HG02678 (cell line): ENCODE data around the gene GMCL2.
A peak's percentile ranks its signal among the peaks of the same experiment; 100 is the strongest.

Experiments
- ATAC-seq: cut with Tn5 transposase; IDR thresholded peaks from one replicate; pipeline ENCODE4 v1.9.1; 2021; ENCODE audit warnings: mild to moderate bottlenecking, moderate library complexity; ENCODE audit not compliant: unreplicated experiment

Gene GMCL2

DNA sequence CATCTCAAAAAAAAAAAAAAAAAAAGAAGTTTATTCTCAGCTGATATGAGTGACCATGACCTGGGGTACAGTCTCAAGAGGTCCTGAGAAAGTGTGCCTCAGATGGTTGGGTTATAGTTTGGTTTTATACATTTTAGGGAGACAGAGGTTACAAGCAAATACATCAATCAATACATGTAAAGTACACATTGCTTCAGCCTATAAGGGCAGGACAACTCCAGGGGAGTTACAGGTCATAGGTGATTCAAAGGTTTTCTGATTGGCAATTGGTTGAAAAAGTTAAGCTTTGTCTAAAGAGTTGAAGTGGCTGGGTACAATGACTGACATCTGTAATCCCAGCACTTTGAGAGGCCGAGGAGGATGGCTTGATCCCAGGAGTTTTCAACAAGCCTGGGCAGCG lies 2.3 kb upstream of the GMCL2 start:
- ATAC-seq, result no peak

DNA sequence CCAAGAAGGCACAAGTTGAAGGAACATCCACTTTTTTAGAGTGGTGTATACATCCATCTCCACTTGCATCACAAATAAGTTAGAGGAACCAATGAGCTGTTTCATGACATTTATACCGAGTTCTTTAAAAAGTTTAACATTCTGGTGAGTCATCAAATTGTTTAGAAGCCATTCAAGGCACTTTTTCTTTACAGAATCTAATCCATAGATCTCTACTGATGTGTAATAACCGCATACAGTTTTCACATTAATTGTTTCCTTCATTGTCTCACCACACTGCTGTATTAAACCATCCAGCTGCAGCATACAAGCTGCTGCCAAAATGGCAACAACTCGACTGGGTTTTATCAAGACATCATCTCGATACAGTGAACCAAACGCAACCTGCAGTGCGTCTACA lies 744 bp downstream of the GMCL2 start:
- no peak for ATAC-seq

DNA sequence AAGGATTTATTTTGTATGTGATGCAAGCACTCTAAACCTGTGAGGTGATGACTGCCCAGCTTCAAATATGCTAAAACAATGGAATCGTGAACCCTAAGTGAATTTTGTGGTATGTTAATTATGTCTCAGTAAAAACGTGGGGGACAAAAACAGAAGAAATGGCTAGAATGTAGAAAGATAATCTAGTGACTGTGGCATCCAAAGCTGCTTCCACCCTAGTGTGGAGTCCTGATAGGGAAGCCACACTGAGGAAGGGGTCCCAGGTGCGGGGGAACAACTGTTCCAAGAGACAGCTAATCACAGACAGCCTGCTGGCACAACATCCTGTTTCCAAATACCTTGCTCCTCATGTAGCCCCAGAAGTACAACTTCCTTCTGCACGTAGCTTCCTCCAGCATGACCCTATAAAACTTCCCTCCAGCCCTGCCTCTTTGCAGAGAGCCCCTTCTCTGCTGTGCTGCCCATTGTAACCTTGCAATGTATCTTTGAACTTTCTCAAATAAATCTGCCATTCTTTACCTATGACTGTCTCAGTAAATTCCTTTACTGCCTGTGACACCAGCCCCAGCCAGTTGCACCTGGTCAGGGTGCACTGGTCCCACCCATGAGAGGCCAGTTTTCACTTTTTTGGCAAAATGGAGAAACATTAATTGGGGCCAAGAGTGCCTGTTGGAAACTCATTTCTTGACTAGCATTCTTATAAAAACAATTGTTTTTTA lies 4.9 kb downstream of the GMCL2 start:
- no peak for ATAC-seq

DNA sequence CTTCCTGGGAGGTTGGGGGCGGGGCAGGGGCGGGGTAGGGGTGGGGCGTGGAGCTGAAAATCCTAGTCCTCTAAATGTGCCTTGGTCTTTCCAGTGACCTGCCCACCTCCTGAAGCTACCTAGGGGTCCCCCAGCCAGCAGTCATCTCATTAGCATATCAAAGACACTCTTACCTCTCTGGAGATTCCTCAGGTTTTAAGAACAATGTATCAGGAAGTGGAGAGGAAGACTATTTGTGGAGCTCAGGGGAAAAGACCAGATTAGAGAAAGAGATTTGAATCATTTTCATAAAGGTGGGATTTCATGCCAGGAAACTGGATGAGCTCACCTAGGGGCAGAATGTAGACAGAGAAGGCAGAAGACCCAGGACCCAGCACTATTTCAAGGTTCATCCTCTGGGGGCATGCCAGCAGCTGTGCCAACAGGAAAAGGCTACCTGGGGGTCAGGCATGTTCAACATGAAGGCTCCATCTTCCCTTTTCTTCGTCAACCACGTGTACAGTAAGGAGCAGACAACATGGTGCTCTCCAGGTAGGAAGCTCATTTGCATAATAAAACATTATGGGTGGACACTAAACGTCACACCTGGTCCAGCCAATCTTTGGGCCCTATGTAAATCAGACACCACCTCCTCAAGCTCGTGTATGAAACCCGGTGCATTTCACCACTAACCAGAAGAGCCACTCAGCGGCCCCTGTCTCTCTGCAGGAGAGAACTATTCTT lies 6.9 kb downstream of the GMCL2 start:
- no peak for ATAC-seq

DNA sequence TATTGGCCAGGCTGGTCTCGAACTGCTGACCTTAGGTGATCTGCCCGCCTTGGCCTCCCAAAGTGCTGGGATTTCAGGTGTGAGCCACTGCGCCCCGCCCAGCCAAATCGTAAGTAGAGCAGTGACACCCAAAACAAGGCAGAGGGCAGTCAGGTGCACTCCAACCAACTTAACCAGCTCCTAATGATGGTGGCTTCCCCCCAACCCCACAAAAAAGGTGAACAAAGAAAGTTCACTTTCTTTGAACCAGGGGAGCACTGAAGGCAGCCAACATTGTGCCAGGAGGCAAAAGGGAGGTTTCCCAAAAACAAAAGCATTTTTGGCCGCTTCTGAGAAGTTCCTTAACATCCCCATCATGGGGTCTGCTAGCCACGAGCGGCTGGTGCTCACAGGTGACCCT lies 9.6 kb downstream of the GMCL2 start:
- ATAC-seq, result no peak

DNA sequence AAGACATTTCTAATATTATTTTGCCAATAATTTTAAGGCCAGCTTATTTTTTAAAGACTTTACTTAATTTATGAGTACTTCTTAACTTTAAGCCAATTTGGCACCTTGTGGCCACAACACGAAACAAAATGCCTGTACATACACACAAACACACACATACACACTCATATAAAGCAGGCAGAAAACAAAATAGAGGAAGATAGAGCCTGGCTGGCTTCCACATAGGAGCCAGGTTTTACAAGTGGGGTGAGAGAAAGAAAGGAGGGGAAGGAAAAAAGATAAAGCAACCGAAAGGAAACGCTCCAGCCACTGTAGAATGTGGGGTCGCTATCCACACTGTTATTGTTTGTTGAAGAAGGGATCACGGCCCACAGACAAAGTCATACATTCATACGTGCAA lies 10.4 kb downstream of the GMCL2 start:
- no peak for ATAC-seq

DNA sequence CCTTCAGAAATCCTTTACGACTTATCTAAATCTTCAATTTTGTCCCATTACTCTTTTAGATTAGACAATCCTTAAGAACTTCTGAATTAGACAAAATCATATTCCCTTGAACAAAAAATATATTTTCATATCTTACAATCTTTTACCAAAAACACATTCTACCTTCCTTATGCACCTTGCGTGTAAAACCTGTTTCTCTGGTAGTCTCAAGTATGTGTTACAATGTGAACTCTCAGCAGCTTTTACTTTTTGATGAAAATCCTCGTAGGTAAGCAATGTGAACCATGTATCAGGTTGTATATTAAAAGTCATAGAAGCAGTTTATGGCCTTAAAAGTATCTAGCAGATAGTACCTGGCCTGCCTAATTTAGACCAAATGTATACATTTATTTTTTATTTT lies 12.7 kb downstream of the GMCL2 start:
- ATAC-seq, result no peak

DNA sequence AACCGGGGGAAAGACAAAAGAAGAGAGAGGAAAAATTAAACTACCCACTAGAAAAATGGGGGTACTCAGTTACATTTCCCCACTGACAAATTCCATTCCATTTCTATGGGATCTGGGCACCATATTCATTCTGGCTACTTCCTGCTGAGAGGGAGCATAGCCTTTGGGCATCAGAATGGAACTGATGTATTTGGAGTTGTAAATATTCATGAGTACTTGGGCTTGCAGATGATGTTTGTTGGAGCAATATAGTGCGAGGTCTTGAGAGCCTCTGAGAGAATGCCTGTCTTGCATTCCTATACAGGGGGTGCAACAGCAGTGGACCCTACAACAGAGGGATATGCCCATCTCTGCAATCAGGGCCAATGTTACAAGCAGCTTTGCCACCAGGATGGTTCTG lies 16.7 kb downstream of the GMCL2 start:
- no peak for ATAC-seq

DNA sequence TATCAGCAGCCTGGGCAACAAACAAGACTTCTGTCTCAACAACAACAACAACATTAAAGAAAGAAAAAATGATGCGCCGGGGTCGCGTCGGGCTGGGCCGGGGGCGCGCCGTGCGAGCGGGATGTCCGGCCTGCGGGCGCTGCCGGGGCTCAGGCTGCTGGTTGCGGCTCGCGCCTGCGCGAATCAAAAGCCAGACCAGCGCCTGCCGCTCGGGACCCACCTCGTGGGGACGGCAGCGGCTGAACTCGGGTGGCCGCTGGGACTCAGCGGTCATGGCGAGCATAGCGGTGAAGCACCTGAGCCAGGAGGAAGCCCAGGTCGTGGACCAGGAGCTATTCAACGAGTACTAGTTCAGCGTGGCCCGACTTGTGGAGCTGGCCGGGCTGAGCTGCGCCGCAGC lies 21.6 kb downstream of the GMCL2 start:
- no peak for ATAC-seq

DNA sequence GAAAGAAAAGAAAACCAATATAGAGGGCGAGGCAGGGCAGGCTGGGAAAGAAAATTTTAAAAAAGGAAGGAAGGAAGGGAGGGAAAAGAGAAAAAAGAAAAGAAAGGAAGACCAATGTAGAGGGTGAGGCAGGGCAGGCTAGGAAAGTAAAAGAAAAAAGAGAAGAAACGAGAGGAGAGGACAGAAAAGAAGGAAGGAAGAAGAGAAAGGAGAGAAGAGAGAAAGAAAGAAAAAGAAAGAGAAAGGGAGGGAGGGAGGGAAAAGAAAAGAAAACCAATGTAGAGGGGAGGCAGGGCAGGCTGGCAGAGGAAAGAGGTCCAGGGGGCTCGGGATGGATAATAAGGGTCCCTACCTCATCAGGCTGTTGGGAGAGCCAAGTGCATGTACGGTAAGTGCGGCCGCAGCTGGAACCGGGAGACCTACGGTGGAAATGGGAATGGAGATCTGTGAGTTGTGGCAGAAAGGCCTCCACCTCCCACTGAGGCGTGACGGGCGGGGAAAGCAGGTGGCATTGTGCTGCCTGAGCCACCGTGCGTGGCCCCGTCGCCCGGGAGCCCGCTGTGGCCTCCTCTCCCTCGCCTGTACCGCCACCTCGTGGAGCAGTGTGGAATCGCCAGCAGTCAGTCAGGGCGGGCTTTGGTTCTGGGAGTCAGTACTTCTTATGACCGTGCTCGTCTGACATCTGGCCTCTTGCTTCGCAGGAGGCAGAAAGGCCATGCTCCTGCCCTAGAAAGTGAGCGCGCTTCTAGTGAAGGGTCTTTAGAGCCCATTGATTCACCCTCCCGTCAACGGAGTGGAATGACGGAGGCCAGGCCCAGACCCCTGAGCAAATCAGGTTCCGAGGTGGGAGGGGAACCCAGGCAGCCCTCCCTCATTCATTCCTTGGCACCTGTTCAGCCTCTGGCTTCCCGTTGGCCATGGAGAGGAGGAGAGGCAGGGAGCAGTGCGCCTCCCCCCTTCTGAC lies 23.1 kb downstream of the GMCL2 start:
- peak; percentile 92 for ATAC-seq

DNA sequence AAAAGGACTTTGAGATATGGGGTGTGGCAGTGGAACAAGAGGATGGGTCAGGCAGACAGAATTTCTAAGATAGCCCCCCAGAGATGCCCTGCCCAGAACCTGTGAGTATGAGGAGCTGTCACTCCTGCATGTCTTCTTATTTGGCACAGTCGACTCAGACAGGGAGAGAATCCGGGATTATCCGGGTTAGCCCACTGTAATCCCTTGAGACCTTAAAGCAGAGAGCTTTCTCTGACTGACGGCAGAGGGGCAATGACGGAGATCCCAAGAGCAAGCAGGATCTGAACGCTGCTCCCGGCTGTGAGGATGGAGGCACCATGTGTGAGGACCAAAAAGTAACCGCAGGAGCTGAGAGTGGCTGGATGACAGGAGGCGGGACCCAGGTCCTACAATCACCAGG lies 24.7 kb downstream of the GMCL2 start:
- no peak for ATAC-seq

DNA sequence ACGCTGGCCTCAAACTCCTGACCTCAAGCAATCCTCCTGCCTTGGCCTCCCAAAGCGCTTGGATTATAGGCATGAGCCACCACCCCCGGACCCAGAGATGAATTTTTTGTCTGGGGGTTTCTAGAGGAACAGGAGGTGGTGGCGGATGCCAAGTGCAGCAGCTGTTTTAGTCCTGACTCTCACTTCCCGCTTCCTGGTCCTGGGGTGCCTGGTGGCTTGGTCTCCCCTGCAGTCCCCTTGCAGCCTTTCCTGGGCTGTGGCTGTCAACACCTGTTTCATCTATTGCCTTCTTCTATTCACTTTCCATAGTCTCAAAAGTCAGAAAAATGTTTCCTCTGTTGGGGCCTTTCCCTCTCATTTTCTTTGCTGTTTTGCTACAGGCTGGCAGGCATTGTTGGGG lies 27.0 kb downstream of the GMCL2 start:
- ATAC-seq, result no peak

DNA sequence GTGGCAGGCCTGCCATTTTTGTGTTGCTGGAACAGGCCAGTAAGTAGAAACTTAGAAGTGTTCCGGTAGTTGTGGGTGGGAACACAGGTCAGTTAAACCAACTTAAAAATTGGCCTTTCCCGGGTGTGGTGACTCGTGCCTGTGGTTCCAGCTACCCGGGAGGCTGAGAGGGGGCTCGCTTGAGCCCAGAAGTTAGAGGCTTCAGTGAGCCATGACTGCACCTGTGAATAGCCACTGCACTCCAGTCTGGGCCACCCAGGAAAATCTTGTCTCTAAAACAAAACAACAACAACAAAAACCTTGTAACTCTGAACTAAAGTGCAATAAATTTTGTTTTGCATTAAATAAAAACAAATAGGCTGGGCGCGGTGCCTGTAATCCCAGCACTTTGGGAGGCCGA lies 32.1 kb downstream of the GMCL2 start:
- ATAC-seq, result no peak

DNA sequence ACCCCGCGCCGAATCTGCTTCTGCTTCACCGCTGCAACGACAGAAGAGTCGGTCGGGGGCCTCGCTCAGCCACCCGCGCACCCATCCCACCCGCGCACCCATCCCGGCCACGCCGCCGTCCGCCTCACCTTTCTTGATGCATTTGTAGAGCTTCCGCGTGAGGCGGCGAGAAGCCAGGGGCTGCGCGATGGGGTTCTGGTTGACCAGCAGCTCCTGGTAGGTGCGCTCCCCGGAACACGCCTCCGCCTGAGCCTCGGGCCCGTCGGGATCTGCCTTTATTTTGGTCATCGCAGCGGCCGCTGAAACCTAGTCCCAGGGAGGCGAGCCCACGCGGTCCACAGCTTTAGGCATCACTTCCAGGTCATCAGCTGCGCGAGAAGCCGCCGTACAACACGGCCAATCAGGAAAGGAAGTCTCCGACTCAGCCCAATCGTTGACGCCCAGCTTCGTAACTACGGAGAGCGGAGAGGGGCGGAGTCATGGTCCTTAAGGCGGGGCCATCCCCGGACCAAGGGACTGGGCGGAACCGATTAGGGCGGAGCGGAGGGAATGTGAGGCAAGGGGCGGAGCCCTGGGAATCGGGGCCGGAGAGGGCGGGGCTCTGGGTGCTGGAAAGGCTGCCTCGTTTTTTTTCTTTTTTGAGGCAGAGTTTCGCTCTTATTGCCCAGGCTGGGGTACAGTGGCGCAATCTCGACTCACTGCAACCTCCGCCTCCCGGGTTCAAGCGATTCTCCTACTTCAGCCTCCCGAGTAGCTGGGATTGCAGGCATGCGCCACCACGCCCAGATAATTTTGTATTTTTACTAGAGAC lies 33.4 kb downstream of the GMCL2 start, which contains the start of gene NHP2:
NHP2 (minus strand) TSS at position 356 of the 811 bp plus-strand sequence; CDS start at position 288, 68 bp downstream.
- peak; percentile 98 for ATAC-seq

DNA sequence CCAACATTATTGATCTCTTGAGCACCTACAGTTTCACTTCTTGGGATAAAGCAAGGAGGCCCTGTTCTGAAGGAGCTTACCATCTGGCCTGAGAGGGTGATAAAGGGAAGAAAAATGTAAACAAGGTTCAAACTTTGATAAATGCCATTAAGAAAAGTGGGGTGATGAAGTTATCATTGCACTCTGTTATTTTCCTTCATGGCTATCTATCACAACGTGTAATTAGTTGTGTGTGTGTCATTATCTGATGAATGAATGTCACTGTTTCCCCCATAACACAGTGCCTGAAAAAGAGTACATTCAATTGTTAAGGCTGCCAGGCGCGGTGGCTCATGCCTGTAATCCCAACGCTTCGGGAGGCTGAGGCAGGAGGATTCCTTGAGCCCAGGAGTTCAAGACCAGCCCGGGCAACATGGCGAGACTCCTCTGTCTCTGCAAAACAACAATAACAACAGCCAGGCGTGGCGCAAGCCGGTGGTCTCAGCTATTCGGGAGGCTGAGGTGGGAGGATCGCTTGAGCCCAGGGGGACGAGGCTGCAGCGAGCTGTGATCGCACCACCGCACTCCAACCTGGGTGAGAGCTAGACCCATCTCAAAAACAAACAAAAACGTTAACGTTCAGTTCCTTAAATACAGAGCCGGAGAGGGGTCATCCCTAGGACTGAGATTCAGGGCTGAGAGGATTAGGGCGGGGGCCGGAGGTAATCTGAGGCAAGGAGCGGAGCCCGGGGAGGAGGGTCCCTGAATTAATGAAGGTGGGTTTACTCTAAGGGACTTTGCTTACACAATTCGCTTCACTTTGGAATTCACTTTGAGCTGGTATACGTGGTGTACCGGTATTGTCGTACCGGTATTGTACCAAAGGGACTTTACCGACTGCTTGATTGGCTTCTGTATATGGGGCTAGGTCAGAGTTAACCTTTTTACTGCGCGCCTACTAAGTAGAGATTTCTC lies 34.4 kb downstream of the GMCL2 start:
- no peak for ATAC-seq

DNA sequence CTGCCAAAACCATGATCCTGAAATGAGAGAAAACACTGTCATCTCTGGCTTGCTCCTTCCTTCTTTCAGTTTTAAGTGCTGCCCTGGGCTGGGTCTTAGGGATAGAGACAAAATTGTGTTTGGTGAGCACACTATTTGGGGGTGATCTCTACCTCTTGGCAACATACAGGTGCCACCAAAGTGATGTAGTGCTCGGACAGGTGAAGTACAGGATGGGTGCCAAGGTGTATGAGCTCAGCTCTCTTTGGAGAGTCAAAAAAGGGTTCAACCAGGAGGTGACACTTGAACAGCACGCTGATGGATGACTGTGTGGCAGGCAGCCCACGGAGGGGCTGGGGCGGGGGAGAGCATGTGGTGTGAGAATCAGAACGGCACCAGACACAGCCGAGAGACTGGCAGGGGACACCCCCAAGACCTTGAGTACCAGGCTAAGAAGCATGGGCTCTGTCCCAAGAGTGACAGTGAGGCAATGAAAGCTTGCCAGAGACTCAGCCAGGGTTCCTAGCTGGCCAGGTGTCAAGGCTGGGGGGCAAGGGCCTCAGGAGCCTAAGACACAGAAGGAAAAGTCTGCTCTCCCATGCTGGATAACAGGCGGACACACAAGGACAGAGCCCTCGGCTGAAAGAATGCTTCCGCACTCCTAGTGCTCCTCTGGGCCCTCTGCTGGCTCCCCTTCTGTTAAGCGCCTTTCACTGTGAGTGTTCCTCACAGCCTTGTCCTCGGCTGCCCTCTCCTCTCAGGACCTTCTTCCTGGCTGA lies 36.0 kb downstream of the GMCL2 start:
- no peak for ATAC-seq

DNA sequence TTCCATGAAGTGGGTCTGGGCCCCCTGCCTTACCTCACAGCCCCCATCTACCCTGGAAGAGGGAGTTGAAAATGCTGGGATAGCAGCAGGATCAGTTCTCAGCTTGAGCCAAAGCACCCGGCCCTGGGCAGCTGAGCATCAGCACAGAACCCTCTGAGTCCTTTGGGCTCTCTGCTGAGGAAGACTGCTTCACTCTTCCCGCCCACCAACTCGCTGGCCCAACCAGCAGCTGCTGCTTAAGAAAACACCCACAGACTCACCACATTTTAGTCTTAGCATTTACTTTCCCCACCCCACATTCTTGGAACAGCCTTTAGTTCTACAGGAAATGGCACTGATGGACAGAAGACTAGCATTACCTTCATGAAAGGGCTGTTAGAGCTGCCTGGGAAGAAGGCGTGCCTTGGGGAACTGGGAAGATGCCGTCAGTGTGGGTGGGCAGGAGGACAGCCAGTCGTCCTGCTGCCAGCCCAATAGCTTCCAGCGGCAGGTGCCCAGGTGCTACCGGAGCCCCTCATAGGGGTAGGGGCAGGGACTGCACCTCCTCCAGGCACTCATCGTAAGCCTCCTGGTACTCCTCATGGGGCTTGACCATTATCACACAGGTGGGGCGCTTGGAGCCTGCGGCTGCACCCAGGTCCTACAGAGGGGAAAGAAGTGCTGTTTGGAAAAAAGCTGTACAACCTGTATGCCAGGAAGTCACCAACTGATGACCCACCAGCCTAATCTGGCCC lies 37.8 kb downstream of the GMCL2 start:
- no peak for ATAC-seq

DNA sequence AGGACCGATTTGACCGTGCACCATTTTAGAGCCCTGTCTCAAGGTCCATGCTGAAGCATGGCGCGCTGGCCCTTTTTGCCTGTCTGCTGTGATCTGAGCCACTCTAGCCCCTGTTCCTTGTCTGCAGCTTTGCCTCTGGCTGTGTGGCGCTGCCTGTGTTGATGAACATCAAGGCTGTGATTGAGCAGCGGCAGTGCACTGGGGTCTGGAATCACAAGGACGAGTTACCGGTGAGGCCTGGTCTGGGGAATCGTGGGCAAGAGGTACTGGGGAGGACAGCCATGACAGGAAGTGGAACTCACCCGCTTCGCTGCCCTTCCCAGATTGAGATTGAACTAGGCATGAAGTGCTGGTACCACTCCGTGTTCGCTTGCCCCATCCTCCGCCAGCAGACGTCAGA lies 39.8 kb downstream of the GMCL2 start:
- ATAC-seq, result no peak
